Endothelial cell of hepatic sinusoid (primary cell): ENCODE measurements around the gene RNF180.
"Not testable (repeated sequence)": the region's sequence is repeated elsewhere in the genome, so short reads cannot be mapped to it uniquely, and the experiment has no call there.

ENCODE experiments used
- in situ Hi-C: cut with HindIII; loops from 2 replicates; pipeline ENCODE4 v1.10.0; 2017; ENCODE audit warnings: low sequenced_read_pairs

Gene RNF180

DNA sequence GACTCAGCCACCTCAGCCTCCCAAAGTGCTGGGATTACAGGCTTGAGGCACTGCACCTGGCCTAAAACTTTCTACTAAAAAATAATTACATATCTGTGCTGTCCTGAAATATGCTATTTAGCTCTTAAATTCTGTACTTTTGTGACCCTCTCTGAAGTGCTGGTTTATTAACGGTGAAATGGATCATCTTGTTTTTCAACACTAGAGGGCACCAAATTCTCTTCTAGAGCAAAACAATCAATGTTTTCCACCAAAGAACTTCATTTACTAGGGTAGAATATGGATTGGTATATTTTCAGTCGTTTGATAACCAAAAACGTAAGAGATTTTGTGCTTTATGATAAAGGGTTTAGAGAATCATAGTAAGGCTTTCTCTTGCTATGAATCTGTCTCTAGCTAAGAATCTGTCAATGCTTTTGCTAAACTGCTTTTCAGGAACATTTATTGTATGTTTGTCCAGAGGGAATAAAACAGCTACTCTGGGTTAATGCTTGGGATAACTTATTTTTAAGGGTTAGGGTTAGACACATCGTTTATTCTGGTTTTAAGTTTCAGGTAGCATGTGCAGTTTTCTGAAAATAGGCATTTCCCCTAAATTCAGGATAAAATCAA is 63.6 kb downstream of the RNF180 start:
- in situ Hi-C loops: loop anchor here (25.0 kb wide), 1 partner anchor 383 kb away; no protein-coding TSS in a partner anchor

DNA sequence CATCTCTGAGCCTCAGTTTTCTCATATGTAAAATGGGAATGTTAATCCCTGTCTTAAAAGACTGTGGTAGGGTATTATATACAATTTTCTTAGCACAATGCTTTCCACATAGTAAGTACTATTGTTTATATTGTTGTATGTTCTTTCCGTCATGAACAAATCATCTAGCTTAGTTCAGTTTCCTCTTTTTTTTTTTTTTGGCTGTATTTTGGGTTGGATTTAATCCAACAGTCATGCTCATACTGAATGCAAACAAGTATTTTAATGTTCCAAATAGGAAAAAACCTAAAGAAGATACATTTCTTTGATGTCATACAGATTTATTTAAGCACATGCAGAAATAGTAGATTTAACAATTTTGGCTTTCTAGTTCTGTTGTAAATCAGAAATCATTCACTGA is 95.1 kb downstream of the RNF180 start:
- in situ Hi-C loops: no loop called here

DNA sequence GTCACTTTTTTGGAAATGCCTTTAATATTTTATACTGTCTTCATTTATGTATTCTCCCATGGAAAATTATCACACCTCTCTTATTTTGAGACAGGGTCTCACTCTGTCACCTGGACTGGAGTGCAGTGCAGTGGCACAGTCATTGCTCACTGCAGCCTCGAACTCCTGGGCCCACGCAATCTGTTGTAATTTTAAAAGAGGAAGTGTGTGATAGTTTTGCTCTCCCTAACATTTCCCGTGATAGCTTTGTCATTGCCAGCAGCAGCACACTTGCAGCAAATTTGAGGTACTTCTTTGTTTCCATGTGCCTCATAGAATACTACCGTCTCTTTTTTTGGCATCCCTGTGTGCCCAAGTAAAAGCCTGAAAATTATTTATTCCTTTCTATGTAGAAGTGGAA is 103.5 kb downstream of the RNF180 start:
- in situ Hi-C loops: no loop called here

DNA sequence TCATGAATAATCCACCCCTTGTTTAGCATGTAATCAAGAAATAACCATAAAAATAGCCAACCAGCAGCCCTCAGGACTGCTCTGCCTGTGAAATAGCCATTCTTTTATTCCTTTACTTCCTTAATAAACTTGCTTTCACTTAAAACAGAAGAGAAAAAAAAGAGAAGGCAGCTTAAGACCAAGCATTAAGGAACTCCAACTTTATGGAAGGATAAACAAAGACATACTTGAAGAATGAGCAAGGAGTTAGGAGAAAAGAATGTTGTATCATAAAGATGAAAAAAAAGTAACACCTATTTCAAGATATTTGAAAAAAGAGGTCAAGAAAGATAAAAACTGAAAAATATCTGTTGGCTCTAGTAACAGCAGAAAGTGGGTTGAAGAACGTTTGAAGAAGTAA is 107.6 kb downstream of the RNF180 start:
- in situ Hi-C loops: no loop called here

DNA sequence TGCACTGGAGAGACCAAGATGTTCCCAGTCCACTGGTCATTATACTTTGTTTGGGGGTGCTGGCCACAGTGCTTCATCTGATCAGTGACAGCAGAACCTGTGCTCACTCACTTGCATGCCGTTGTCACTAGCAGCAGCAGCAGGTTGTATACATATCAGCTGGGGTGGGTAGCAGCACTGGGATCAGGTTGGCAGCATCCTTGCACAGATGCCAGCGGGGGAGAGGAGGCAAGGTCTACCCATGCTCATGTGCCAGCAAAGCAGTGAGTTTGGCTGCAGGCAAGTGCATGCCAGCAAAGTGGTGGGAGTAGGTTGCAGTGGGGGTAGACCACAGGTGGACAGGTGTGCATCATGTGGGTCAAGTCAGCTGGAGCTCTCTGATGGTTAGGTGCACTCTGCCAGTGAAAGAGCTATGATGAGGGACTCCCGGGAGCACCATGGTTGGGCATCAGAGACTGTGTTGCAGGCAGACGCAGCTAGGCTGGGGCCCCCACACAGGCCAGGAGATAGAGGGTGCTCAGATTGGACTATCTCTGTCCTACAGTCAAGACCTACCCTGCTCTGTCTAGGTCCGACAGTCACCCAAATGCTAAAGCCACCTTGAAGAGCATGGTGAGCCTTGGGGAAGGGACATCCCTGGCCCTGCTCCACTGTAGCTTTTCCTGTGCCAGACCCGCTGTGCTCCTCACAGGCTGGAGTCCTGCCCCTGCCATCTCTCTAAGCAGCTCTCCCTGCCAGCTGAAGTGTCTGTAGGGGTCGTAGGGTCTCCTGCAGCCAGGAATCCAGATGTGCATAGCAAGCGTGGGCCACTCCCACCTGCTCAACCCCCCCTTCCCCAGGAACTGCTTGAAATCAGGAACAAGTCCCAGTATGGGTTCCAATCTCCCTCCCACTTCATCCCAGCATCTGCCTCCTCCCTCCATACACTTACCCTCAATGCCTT is 119.8 kb downstream of the RNF180 start:
- in situ Hi-C loops: no loop called here

DNA sequence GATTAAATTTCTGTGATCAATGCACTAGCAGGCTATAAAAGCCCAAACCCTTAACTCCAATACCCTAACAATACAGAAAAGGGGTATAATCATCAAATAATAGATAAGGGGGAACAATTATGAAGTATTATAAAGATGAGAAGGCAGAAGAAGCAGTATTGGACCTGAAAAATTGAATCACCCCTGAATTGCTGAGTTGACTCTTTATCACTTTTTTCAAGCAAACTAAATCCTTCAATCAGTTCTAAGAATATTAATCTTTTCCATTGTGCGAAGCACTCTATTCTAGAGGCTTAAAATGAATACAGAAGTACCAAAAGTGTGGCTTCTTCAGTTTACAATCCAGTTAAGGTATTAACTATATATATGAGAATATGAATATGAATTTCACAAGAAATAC is 120.7 kb downstream of the RNF180 start:
- in situ Hi-C loops: no loop called here

DNA sequence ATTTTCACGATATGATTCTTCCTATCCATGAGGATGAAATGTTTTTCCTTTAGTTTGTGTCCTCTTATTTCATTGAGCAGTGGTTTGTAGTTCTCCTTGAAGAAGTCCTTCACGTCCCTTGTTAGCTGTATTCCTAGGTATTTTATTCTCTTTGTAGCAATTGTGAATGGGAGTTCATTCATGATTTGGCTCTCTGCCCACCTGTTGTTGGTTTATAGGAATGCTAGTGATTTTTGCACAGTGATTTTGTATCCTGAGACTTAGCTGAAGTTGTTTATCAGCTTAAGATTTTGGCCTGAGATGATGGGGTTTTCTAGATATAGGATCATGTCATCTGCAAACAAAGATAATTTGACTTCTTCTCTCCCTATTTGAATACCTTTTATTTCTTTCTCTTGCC is 122.9 kb downstream of the RNF180 start:
- in situ Hi-C loops: not testable (repeated sequence)

DNA sequence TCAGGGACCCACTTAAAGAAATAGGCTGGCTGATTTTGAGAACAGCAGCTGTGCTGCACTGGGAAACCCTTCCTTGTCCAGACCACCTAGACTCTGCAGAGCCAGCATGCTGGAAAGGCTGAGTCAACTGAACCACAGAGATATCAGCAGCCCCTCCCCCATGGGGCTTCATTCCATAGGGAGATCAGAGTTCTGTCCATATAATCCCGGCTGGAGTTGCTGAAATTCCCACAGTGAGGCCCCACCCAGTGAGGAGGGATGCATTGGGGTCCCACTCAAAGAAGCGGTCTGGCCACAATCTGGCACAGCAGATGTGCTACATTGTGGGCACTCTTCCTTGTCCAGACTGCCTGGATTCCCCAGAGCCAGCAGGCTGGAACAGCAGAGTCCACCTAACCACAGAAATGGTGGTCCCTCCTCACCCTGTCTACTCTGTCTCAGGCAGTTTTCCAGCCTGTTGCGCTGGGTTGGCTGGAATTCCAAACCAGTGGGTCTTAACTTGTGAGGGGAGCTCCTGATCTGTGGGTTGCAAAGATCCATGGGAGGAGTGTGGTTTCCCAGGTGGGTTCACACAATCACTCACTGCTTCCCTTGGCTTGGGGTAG is 127.1 kb downstream of the RNF180 start:
- in situ Hi-C loops: no loop called here

DNA sequence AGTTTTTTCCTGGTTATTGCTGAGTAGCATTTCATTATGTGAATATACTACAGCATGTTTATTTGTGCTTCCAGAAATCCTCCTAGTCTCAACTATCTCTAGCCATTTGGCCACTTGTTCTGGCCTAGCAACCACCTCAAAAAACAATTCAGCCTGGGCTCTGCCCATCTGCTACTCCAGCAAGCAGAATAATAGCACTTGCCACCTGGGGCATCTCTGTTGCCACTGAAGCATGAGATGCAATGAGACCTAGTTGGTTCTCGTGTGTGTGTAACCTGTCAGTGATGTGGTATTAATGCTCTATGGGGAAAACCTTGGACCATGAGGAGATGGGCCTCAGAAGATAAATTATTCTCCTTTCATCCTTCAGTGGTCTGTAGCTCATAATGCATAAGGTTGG is 129.5 kb downstream of the RNF180 start:
- in situ Hi-C loops: no loop called here

DNA sequence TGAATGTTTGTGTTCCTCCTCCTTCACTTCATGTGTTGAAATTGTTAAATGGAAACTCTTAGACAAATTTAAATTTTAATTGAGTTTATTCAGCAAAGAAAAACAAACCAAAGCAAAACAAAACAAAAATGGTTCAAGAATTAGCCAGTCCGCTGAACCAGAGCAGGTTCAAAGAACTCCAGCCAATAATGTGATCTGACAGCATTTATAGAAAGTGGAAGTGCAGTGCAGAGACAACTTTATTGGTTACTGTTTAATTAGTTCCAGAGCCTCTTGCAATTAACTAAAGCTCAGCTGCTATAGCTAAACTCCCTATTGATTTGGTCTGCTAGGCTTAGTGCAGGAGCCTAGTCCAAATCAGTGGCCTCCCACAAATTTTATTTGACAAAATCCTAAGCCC is 132.9 kb downstream of the RNF180 start:
- in situ Hi-C loops: no loop called here

DNA sequence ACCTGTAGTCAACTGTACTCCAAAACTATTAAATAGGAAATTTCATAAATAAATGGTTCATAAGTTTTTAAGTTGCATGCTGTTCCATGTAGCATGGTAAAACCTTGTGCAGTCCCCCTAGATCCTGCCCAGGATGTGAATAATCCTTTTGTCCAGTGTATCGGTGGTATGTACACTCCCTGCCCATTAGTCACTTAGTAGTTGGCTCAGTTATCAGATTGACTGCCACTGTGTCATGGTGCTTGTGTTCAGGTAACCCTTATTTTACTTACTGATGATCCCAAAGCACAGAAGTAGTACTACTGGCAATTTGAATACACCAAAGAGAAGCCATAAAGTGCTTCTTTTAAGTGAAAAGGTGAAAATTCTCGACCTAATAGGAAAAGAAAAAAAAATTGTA is 134.2 kb downstream of the RNF180 start:
- in situ Hi-C loops: no loop called here

DNA sequence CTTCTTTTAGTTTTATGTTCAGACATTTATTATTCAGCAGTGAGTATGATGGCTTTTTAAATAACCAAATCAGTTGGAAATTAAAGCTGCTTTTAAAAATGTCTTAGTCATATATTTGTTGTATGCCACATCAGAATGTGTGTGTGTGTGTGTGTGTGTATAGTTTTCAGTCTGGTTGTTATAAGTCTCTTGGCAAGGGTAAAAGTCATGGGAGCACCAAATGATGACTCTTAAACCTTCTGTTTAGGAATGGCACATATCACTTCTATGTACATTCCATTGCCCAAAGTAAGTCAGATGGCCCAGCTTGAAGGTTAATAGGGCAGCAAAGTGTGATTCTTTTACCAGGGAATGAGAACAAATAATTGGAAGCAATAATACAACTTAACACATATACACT is 135.9 kb downstream of the RNF180 start:
- in situ Hi-C loops: no loop called here

DNA sequence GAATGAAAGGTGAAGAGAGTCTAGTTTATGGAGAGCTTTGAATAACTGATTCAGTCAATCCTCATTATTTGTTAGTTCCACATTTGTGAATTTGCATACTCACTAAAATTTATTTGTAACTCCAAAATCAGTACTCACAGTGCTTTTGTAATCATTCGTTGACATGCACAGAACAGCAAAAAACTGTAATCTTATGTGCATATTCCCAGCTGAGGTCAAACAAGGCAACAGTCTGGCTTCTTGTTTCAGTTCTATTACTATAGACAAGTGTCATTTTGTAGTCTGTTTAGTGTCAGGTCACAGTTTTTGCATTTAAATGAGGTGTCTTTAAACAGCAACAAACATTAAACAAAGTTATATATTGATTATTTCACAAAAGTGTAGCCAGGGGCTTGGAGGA is 142.5 kb downstream of the RNF180 start:
- in situ Hi-C loops: no loop called here

DNA sequence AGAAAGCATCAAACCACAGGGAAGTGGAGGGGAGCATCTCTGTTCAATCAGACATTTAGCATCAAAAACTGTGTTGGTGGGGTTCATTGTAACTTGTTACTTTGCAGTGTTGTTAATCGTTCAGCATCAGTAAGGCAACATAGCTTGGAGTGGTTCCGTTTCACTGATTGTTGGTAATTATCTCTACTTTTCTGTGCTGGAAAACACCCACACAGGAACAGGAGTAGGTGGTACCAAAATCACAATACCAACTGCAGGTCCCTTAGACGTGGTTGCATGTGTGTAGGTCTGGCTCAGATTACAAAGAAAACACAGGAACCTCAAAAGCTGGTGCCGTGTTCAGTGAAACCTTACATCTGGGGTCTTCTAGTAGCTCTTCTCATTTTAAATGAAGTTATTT is 146.8 kb downstream of the RNF180 start:
- in situ Hi-C loops: no loop called here

DNA sequence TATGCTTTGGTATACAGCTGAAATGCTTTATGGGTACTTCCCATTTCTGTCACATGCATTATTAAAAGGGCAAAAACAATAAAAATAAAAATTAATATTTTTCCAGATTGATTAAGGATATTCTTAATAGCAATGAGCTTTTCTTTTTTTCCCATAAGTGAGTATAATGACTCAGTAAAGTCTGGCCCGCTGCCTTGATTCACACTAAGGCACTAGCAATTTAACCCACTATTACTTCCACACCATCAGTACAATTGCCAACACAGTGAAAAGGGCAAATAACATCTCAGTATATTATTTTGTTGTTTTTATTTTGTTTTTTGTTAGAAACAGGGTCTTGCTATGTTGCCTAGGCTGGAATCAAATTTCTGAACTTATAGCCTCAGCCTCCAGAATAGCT is 150.1 kb downstream of the RNF180 start:
- in situ Hi-C loops: no loop called here

DNA sequence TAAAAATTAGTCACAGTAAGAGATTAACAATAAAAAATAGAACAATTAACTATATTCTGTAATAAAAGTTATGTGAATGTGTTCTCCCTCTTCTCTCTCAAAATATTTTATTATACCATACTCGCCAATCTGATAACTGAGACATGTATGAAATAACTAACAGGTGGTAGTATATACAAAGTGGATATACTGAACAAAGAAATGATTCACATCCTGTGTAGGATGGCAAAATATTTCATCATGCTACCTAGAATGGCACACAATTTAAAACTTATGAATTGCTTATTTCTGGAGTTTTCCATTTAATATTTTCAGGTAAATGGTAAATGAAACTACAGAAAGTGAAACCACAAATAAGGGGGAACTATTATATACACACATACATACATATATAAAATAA is 152.5 kb downstream of the RNF180 start:
- in situ Hi-C loops: no loop called here

DNA sequence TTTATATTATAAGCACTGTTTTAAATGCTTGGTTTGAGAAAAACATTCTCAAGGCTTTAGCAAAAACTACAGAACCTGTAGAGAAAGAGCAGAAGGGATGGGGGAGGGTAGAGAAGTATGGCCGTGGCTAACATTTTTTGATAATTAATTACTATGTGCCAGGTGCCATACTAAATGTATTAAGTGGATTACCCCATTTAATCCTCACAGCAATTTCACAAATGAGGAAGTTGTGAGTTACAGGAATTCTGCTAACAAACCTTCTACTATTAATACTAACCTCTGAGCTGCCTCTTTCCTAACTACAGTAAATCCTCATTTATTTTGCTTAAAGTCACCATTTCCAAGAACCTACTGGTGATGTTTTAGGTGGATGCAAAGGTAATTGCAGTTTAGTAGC is 157.9 kb downstream of the RNF180 start:
- in situ Hi-C loops: no loop called here

DNA sequence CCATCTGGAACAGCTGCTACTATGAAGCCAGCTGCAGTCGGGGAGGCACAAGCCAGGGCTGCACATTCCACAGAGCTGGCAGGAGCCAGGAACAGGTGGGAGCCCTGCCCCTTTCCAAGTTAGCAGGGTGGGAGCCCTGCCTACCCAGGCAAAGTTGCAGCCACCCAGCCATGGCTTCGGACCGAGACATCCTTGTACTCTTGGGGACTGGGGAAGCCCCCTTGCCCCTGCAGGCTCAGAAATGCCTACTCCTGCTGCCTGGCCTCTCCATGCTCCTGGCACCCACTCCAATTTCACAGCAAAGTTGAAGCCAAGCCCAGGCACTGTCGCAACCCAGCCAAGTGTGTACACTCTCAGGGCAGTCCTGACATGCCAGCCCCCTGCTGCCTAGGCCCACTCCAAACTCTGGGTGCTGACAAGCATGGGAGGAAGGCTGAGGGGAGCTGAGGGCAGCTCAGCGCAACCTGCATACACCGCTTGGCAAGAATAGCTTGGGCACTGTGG is 165.1 kb downstream of the RNF180 start:
- in situ Hi-C loops: no loop called here

DNA sequence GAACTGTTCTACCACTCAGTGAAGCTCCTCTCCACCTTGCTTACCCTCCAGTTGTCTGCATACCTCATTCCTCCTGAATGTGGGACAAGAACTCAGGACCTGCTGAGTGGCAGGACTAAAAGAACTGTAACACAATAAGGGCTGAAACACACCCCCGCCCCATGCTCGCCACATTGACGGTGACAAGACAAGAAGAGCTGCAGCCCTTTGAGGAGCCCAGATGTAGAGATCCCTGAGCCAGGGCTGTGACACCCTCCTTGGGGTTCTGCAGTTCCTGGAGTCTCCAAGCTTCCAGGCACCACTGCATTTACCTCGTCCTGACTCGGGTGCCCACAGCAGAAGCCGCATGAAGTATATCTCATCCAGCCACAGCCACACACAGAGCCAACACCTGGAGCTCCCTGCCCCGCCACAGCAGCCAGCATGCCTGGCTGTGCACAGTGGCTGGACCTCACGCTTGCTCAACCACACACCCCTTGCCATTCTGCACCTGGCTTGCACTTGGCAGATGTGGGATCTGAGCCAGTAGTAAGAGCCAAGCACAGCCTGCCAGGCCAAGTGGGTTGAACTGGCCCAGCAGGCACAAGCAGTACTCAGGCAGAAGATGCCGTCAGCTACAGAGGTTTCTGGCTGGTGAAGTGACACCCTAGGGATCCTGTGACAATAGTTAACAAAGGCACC is 166.1 kb downstream of the RNF180 start:
- in situ Hi-C loops: no loop called here

DNA sequence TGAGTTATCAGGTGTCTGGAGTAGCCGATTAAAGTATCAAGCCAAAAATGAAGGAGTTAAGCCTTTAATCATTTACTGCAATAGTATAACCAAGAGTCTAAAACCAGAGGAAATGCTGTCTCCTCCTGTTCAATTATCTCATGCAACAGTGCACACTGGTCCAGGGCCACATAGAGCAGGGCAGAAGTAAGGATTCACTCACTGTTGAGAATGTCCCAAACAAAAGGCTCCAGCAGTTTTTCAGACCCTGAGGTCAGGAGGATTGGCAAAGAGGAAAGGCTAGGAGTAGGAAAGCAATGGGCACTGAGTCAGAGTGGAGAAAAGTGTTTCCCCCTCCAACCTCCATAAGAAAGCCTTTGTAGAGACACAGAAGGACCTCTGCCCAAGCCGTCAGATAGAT is 168.2 kb downstream of the RNF180 start:
- in situ Hi-C loops: no loop called here

DNA sequence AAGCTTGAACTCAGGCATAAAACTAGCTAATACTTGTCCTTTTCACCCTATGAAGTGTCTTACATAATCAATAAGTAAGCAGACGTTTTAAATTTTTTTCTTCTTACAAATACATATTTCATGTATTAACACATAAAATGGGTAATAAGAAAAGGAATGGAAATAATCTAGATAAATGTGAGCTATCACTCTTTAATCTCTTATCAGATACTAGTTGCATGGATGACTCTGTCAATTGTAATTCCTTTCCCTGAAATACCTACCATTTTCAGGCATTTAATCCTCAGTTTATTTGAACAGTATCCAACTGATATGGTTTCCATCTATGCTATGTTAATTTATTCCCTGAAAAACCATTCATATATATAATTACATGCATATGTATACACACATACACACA is 174.1 kb downstream of the RNF180 start:
- in situ Hi-C loops: no loop called here
